ENCODE measurements around the gene SLCO2A1.

The SLCO2A1 gene

GRCh38 chr3:133967992-133968892 lies 61.5 kb downstream of the SLCO2A1 start:
- Histone ChIP-seq H4K20me1 (ENCODE audit: insufficient read depth, low read length) (no peaks in the 10 kb centered on the region), H3K79me2 (ENCODE audit: low read length) (no peaks in the 10 kb centered on the region), H3K4me2 (ENCODE audit: low read depth, low read length) (no peak overlapping the region), H2AFZ (ENCODE audit: low read length) (no peak overlapping the region), H3F3A (ENCODE audit: insufficient read depth, low read length) (no peaks in the 10 kb centered on the region), H3K4me1 (ENCODE audit: low read length) (no peaks in the 10 kb centered on the region), H3K27ac (ENCODE audit: low read length) (no peak overlapping the region), H3K9ac (ENCODE audit: low read length) (no peak overlapping the region), H3K27me3 (replicated peaks; ENCODE audit: insufficient read depth, low read length) (no peaks in the 10 kb centered on the region), H3K9me2 (replicated peaks; ENCODE audit: insufficient read depth, low read length) (no peaks in the 10 kb centered on the region), H3K9me3 (replicated peaks; ENCODE audit: insufficient read depth, low read length) (no peaks in the 10 kb centered on the region), H3K4me3 (ENCODE audit: low read length) (no peak overlapping the region), H3K36me3 (replicated peaks; ENCODE audit: insufficient read depth, low read length) (no peaks in the 10 kb centered on the region)
- no peak for TF ChIP-seq EZH2 (optimal IDR thresholded peaks at IDR 0.05; ENCODE audit: low read depth, low read length)
- TF ChIP-seq, protein P1, sequence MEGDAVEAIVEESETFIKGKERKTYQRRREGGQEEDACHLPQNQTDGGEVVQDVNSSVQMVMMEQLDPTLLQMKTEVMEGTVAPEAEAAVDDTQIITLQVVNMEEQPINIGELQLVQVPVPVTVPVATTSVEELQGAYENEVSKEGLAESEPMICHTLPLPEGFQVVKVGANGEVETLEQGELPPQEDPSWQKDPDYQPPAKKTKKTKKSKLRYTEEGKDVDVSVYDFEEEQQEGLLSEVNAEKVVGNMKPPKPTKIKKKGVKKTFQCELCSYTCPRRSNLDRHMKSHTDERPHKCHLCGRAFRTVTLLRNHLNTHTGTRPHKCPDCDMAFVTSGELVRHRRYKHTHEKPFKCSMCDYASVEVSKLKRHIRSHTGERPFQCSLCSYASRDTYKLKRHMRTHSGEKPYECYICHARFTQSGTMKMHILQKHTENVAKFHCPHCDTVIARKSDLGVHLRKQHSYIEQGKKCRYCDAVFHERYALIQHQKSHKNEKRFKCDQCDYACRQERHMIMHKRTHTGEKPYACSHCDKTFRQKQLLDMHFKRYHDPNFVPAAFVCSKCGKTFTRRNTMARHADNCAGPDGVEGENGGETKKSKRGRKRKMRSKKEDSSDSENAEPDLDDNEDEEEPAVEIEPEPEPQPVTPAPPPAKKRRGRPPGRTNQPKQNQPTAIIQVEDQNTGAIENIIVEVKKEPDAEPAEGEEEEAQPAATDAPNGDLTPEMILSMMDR (IDR thresholded peaks at IDR 0.05; ENCODE audit: low read length), result no peak
- no peak for TF ChIP-seq EZH2phosphoT487 (IDR thresholded peaks at IDR 0.05; ENCODE audit: low read length)
- DNase-seq, result no peak

DNA sequence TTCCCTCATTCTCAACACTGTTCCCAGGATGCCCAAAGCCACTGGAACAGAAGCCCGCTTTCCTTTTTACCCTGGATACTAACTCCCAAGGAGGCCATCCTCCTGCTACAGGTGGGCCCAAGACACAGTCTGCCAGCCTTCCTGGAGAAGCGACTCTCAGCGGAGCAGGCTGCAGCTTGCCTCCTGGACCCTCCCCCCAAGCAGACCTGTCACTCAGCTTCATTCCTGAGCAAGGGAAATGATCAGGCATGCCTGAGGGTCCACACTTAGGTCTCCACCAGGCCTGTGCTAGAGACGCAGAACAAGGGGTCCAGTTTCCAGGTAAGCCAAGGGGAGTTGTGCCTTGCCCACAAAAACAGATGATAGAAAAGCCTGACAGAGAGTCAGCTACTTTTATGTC lies 62.8 kb downstream of the SLCO2A1 start:
- no peaks in the 10 kb centered on the region for H3K4me1 ChIP-seq (ENCODE audit: low read length)
- H3K4me2 ChIP-seq (ENCODE audit: low read depth, low read length), result no peak overlapping the region
- no peak overlapping the region for H3K4me3 ChIP-seq (ENCODE audit: low read length)
- no peak overlapping the region for H3K27ac ChIP-seq (ENCODE audit: low read length)
- H3K9me3 ChIP-seq (replicated peaks; ENCODE audit: insufficient read depth, low read length), result no peaks in the 10 kb centered on the region
- H3K9ac ChIP-seq (ENCODE audit: low read length), result no peak overlapping the region
- H3K9me2 ChIP-seq (replicated peaks; ENCODE audit: insufficient read depth, low read length), result no peaks in the 10 kb centered on the region
- DNase-seq, result no peak
- H3K79me2 ChIP-seq (ENCODE audit: low read length), result no peaks in the 10 kb centered on the region
- no peak overlapping the region for H2AFZ ChIP-seq (ENCODE audit: low read length)
- H3F3A ChIP-seq (ENCODE audit: insufficient read depth, low read length), result no peaks in the 10 kb centered on the region
- no peaks in the 10 kb centered on the region for H3K36me3 ChIP-seq (replicated peaks; ENCODE audit: insufficient read depth, low read length)
- no peaks in the 10 kb centered on the region for H3K27me3 ChIP-seq (replicated peaks; ENCODE audit: insufficient read depth, low read length)
- H4K20me1 ChIP-seq (ENCODE audit: insufficient read depth, low read length), result no peaks in the 10 kb centered on the region
- TF ChIP-seq EZH2 (optimal IDR thresholded peaks at IDR 0.05; ENCODE audit: low read depth, low read length), result no peak
- TF ChIP-seq EZH2phosphoT487 (IDR thresholded peaks at IDR 0.05; ENCODE audit: low read length), result no peak

DNA sequence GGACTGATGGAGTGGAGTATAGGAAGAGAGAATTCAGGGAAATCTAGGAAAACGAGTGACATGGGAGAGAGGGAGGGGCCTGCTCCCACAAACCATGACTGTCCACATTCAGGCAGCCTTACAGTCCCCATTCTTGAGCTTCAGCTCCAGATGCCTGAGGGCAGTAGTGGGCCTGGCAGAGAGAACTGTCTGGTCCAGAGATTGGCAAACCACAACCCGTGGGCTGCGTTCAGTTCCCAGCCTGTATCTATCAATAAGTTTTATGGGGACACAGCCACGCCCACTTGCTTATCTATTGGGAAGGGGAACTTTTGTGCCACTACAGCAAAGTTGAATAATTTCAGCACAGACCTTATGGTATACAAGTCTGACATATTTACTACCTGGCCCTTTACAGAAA lies 63.8 kb downstream of the SLCO2A1 start:
- H3K4me3 ChIP-seq (ENCODE audit: low read length), result no peak overlapping the region
- DNase-seq, result no peak
- H3K79me2 ChIP-seq (ENCODE audit: low read length), result no peaks in the 10 kb centered on the region
- no peaks in the 10 kb centered on the region for H3K27me3 ChIP-seq (replicated peaks; ENCODE audit: insufficient read depth, low read length)
- H3K4me1 ChIP-seq (ENCODE audit: low read length), result no peaks in the 10 kb centered on the region
- H3K36me3 ChIP-seq (replicated peaks; ENCODE audit: insufficient read depth, low read length), result no peaks in the 10 kb centered on the region
- H3K27ac ChIP-seq (ENCODE audit: low read length), result no peak overlapping the region
- no peaks in the 10 kb centered on the region for H3K9me3 ChIP-seq (replicated peaks; ENCODE audit: insufficient read depth, low read length)
- no peaks in the 10 kb centered on the region for H3K9me2 ChIP-seq (replicated peaks; ENCODE audit: insufficient read depth, low read length)
- no peak overlapping the region for H3K9ac ChIP-seq (ENCODE audit: low read length)
- H3K4me2 ChIP-seq (ENCODE audit: low read depth, low read length), result no peak overlapping the region
- H2AFZ ChIP-seq (ENCODE audit: low read length), result no peak overlapping the region
- no peaks in the 10 kb centered on the region for H4K20me1 ChIP-seq (ENCODE audit: insufficient read depth, low read length)
- H3F3A ChIP-seq (ENCODE audit: insufficient read depth, low read length), result no peaks in the 10 kb centered on the region
- TF ChIP-seq EZH2 (optimal IDR thresholded peaks at IDR 0.05; ENCODE audit: low read depth, low read length), result no peak
- TF ChIP-seq, protein P1 (IDR thresholded peaks at IDR 0.05; ENCODE audit: low read length), result no peak
- no peak for TF ChIP-seq EZH2phosphoT487 (IDR thresholded peaks at IDR 0.05; ENCODE audit: low read length)

Data from MM.1S (cell line).